Renal cortex interstitium (tissue), 11 donors: ENCODE measurements around the gene TMUB1. TPM values are rescaled to one million over a fixed set of nuclear protein-coding genes. Genes with fewer than 3 reads are reported as not detected.

ENCODE experiments used
- DNase-seq, 11 donors: peaks; one replicate each; pipeline ENCODE4 v3.0.0-alpha.2; 2013; ENCODE audit warnings: low read depth in 9 of 11, low spot score in 4 of 11; ENCODE audit errors: extremely low read depth in 1 of 11
- polyA plus RNA-seq, 3 donors: library from polyadenylated mRNA; unstranded; fragments of 120-200 nt; gene quantifications; one replicate each; pipeline ENCODE4 v1.2.1, GENCODE V29; 2013; ENCODE audit not compliant: insufficient read length in 3 of 3

Gene TMUB1
- polyA plus RNA-seq, 3 donors: 21.6 to 36.0 (median 34.5) TPM

- DNase-seq: no peak
Observed at GRCh38 chr7:151079199-151079910, 3.9 kb downstream of the TMUB1 start.

DNA sequence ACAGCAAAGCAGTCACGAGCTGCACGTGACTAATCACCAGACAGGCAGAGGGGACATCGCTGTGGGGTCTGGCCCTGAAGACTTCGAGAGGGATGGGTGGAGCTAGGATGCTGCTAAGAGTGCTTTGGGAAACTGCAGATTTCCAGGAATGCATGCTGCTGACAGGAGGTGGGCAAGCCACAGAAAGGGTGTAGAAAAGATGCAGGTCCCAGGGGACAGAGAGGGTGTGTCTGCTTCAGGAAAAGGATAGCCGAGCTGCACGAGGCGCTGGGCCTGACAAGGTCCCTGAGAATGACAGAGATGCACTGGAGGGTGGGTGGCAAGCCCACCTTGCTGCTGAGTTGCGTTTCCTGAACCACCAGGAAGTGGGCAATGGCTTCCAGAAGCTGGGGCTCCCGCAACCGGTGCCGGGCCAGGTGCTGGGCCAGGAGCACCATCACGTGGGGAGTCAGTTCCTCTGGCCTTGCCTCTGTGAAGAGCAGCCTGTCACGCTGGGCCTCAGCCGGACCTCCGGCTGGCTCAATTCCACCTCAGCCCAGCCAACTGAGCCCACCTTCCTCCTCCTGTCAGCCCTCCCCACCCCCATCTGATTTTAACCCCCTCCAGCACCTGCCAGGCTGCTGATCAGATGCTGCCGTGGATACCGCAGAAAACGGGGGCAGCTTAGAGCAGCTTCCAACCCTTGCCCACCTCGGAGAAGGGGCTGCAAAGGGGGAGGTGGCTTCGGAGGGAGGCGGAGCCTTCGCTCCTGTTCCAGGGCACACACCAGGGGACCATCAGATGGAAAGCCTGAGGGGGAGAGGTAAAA lies 4.9 kb downstream of the TMUB1 start:
- DNase-seq: no peak

DNA sequence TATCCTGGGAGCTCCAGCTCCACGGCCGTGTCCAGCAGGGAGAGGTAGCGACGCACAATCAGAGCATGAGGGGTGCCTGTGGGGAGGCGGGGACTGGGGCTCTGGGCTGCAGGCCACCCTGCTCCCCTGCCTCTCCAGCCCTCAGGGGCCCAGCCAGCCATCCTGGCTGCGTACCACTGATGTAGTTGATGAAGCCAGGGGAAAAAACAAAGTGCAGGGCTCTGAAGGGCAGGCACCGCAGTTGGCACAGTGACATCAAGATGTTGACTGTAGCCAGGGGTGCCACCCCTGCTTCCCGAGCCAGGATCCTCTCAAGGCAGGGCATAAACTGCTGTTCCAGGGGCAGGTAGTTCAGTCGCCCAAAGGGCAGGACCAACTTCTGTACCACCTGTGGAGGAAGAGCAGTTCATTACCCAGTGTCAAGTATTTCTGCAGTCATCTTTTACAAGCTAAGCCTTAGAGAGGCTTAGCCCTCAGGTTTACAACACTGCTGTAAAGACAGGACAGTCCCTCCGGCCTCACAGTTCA lies 5.5 kb downstream of the TMUB1 start:
- DNase-seq: no peak

- no peak for DNase-seq
Observed at GRCh38 chr7:151076863-151077704, 6.2 kb downstream of the TMUB1 start.

DNA sequence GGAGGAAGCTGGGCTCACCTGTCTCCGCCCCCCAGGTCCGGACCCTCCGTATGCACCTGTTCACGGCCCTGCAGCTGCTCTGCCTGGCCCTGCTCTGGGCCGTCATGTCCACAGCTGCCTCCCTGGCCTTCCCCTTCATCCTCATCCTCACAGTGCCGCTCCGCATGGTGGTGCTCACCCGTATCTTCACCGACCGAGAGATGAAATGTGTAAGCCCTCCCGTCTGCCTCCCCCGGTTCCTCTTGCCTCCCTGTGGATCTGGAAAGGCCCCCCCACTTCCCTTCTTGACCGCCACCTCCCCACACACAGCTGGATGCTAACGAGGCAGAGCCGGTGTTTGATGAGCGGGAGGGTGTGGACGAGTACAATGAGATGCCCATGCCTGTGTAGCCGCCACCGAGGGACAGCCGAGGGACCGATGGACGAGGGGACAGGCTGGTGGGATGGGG lies 7.3 kb downstream of the TMUB1 start:
- DNase-seq: no peak

- DNase-seq: no peak
Observed at GRCh38 chr7:151075662-151075971, 7.7 kb downstream of the TMUB1 start.

DNA sequence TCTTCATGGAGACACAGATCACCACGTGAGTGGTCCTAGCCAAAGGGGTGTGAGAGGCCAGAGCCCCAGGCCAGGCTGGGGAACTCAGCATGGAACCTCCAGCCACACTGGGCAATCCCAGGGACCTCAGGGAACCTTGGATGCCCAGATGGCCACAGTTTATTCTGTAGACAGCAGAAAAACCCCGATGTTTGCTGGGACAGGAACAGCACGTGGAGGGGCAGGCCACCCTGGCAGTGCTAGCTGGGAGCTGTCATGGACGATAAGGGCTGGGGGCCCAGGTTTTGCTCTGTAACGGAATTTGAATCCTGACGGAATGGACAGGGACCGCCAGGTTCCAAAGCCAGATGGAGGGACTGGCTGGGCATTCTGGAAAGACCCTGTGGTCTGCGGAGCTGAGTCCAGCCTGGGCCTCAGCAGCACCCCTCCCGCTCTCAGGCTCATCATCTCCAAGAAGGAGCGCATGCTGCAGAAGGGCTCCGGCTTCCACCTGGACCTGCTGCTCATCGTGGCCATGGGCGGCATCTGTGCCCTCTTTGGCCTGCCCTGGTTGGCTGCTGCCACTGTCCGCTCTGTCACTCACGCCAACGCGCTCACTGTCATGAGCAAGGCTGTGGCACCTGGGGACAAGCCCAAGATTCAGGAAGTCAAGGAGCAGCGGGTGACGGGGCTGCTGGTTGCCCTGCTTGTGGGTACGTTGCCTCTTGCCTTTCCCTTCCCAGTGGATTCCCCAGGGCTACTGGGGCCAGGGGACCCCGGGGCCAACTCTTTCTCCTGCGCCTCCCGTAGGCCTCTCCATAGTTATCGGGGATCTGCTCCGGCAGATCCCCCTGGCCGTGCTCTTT lies 8.3 kb downstream of the TMUB1 start:
- no peak for DNase-seq

- no peak for DNase-seq
Observed at GRCh38 chr7:151073990-151074389, 9.3 kb downstream of the TMUB1 start.

- no peak for DNase-seq
Observed at GRCh38 chr7:151071032-151071866, 12.0 kb downstream of the TMUB1 start.

DNA sequence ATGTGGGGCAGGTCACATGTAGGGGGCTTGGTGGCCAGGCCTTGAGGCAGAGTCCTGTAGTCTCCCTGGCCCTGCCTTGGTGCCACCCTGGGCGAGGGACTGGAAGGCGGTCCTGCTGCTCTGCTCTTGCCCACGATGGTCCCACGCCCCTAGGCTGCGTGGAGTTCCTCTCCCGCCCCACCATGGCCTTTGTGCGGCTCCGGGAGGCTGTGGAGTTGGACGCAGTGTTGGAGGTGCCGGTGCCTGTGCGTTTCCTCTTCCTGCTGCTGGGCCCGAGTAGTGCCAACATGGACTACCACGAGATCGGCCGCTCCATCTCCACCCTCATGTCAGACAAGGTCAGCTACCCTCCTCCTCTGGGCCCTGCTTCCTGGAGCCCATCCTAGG lies 12.7 kb downstream of the TMUB1 start:
- no peak for DNase-seq

DNA sequence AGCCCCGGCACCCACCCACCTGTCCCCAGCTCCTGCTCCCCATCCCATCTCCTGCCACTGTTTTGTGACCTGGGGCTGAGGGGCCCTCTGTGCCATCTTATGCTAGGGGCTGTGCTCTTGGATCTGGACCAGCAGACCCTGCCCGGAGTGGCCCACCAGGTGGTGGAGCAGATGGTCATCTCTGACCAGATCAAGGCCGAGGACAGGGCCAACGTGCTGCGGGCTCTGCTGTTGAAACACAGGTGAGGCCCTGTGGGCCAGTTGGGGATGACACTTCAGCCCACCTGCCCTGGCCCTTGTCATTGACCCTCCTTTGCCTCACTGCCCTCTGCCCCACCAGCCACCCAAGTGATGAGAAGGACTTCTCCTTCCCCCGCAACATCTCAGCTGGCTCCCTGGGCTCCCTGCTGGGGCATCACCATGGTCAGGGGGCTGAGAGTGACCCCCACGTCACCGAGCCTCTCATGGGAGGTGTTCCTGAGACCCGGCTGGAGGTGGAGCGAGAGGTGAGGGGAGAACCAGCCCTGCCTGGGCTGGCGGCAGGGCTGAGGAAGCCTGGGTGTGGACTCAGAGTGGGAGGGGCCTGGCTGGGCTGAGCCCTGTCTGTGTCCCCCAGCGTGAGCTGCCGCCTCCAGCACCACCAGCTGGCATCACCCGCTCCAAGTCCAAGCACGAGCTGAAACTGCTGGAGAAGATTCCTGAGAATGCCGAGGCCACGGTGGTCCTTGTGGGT lies 13.3 kb downstream of the TMUB1 start:
- DNase-seq: no peak

- no peak for DNase-seq
Observed at GRCh38 chr7:151068069-151068773, 15.1 kb downstream of the TMUB1 start.

DNA sequence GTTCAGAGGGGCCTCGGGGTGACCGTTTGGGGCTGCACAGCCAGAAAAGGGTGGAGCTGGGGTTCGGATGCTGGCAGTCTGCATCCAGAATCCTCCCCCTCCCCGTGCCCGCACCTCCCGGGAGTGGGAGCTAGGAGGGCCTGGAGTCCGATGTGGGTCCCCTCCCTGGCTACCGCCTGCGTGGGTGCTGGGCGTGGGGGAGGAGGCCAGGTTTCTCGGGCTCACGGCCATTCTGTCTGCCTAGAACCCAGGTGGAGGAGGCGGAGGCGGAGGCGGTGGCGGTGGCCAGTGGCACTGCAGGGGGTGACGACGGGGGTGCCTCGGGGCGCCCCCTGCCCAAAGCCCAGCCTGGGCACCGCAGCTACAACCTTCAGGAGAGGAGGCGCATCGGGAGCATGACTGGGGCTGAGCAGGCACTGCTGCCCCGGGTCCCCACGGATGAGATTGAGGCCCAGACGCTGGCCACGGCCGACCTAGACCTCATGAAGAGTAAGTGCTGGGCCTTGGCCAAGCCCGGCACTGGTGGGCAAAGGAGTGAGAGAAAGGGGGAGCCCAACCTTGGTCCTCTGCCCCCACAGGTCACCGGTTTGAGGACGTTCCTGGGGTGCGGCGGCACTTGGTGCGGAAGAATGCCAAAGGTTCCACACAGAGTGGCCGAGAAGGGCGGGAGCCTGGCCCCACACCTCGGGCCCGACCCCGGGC lies 16.9 kb downstream of the TMUB1 start:
- no peak for DNase-seq

GRCh38 chr7:151065516-151065915 lies 17.8 kb downstream of the TMUB1 start:
- DNase-seq: no peak

- DNase-seq: no peak
Observed at GRCh38 chr7:151064993-151065392, 18.3 kb downstream of the TMUB1 start.

- DNase-seq: no peak
Observed at GRCh38 chr7:151064454-151064853, 18.8 kb downstream of the TMUB1 start.
